Smooth muscle cell (in vitro differentiated cells): ENCODE results near the gene NR2F1-AS1. TPM values are rescaled to one million over a fixed set of nuclear protein-coding genes. Genes with fewer than 3 reads are reported as not detected.

Experiments used
- DNase-seq: peaks from one replicate; lab custom pipeline; 2025; ENCODE audit not compliant: unreplicated experiment; lab: John Stamatoyannopoulos, UW
- H2AFZ ChIP-seq: fragments of 200-600 bp; sonication (generic); 2 replicates; pipeline ENCODE4 v1.6.0; 2016; ENCODE audit warnings: antibody characterized with exemption, low read depth, mild to moderate bottlenecking
- H3F3A ChIP-seq: fragments of 200-600 bp; sonication (generic); 2 replicates; pipeline ENCODE4 v1.6.0; 2017; ENCODE audit warnings: antibody characterized with exemption, low read depth
- H3K27ac ChIP-seq: fragments of 200-600 bp; sonication (generic); 2 replicates; pipeline ENCODE4 v1.5.1; 2016; ENCODE audit warnings: low read depth, mild to moderate bottlenecking
- H3K27me3 ChIP-seq: fragments of 200-600 bp; sonication (generic); 2 replicates; pipeline ENCODE4 v1.6.1; 2016; ENCODE audit warnings: low read depth, mild to moderate bottlenecking
- H3K36me3 ChIP-seq: fragments of 200-600 bp; sonication (generic); 2 replicates; pipeline ENCODE4 v1.5.1; 2016; ENCODE audit warnings: low read depth
- H3K4me1 ChIP-seq: fragments of 200-600 bp; sonication (generic); 2 replicates; pipeline ENCODE4 v1.5.1; 2016; ENCODE audit warnings: low read depth
- H3K4me2 ChIP-seq: fragments of 200-600 bp; sonication (generic); 2 replicates; pipeline ENCODE4 v1.6.0; 2016; ENCODE audit warnings: mild to moderate bottlenecking
- H3K4me3 ChIP-seq: fragments of 200-600 bp; sonication (generic); 2 replicates; pipeline ENCODE4 v1.5.1; 2016; ENCODE audit warnings: mild to moderate bottlenecking
- H3K79me2 ChIP-seq: fragments of 200-600 bp; sonication (generic); 2 replicates; pipeline ENCODE4 v1.6.0; 2016; ENCODE audit warnings: low read depth, mild to moderate bottlenecking
- H3K9ac ChIP-seq: fragments of 200-600 bp; sonication (generic); 2 replicates; pipeline ENCODE4 v1.6.0; 2016; ENCODE audit warnings: low read depth
- H3K9me3 ChIP-seq: fragments of 200-600 bp; sonication (generic); replicated peaks from 2 replicates; pipeline ENCODE4 v1.5.1; 2016; ENCODE audit warnings: low read depth
- H4K20me1 ChIP-seq: fragments of 200-600 bp; sonication (generic); 2 replicates; pipeline ENCODE4 v1.6.0; 2016; ENCODE audit warnings: low read depth
- CTCF ChIP-seq: fragments of 200-600 bp; sonication (generic); IDR thresholded peaks from 2 replicates; pipeline ENCODE4 v1.5.1; 2017; ENCODE audit warnings: borderline replicate concordance, mild to moderate bottlenecking, antibody characterized with exemption; ENCODE audit not compliant: insufficient read depth, poor library complexity, severe bottlenecking
- WGBS: methylation state at CpG from one replicate; pipeline ENCODE4 v1.1.7; 2016; ENCODE audit warnings: low lambda C conversion rate; 5-methylcytosine and 5-hydroxymethylcytosine counted together
- polyA plus RNA-seq: library from polyadenylated mRNA; unstranded; fragments of >200 nt; fragmentation: Nextera tagmentation; extraction: Ambion mirVana; gene quantifications from 2 replicates; pipeline ENCODE4 v1.2.1, GENCODE V29; 2016
- total RNA-seq: library from RNA; depleted of rRNA; stranded (reverse); fragments of >200 nt; gene quantifications from 2 replicates; pipeline ENCODE4 v1.2.3, GENCODE V29; 2014

The NR2F1-AS1 gene
- total and polyA plus RNA-seq, 2 experiments from 2014 or later = 18.7 to 26.1 TPM

DNA sequence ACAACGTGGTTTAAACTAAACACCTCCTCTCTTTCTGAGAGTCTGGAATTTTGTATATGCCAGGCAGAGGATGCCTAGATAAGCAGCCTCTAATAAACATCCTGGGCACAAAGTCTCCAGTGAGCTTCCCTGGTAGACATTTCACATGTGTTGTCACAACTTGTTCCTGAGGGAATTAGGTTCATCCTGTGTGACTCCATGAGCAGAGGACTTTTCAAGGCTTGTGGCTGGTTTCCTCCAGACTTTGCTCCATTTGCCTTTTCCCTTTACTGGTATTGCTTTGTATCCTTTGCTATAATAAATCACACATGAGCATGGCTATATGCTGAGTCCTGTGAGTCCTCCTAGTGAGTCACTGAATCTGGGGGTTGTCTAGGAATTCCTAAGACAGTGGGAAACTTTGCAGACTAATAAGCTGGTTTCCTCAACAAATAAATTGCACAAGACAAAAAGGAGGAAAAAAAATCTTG lies 77.4 kb downstream of the NR2F1-AS1 start:
- no peak overlapping the region for H3K4me3 ChIP-seq
- H3K4me1 ChIP-seq = peaks cover 7% of the 10 kb centered on the region
- H4K20me1 ChIP-seq = no peaks in the 10 kb centered on the region
- H3K79me2 ChIP-seq = no peaks in the 10 kb centered on the region
- H3K4me2 ChIP-seq = peak overlapping the region; percentile 58
- no peaks in the 10 kb centered on the region for H3K27me3 ChIP-seq
- no peaks in the 10 kb centered on the region for H3K9me3 ChIP-seq
- H3K36me3 ChIP-seq = no peaks in the 10 kb centered on the region
- H2AFZ ChIP-seq = no peak overlapping the region
- peak overlapping the region; percentile 86 for H3K27ac ChIP-seq
- DNase-seq = no peak
- peaks cover 11% of the 10 kb centered on the region for H3F3A ChIP-seq
- 3% methylated on average over 1 of the region's 1 CpG for WGBS
- peak overlapping the region; percentile 33 for H3K9ac ChIP-seq
- TF ChIP-seq CTCF = no peak

- no peak for TF ChIP-seq CTCF
- Histone ChIP-seq H3K27ac (peak overlapping the region; percentile 17), H4K20me1 (no peaks in the 10 kb centered on the region), H3K79me2 (no peaks in the 10 kb centered on the region), H3K4me3 (no peak overlapping the region), H3F3A (no peaks in the 10 kb centered on the region), H3K9ac (no peak overlapping the region), H3K9me3 (no peaks in the 10 kb centered on the region), H2AFZ (peak overlapping the region; percentile 2), H3K36me3 (peaks cover 3% of the 10 kb centered on the region), H3K4me1 (peaks cover 8% of the 10 kb centered on the region), H3K27me3 (no peaks in the 10 kb centered on the region), H3K4me2 (peak overlapping the region; percentile 43)
- DNase-seq = no peak
- WGBS = 53% methylated on average over 4 of the region's 4 CpGs
Measured at GRCh38 chr5:93497096-93497495, 83.9 kb downstream of the NR2F1-AS1 start.

DNA sequence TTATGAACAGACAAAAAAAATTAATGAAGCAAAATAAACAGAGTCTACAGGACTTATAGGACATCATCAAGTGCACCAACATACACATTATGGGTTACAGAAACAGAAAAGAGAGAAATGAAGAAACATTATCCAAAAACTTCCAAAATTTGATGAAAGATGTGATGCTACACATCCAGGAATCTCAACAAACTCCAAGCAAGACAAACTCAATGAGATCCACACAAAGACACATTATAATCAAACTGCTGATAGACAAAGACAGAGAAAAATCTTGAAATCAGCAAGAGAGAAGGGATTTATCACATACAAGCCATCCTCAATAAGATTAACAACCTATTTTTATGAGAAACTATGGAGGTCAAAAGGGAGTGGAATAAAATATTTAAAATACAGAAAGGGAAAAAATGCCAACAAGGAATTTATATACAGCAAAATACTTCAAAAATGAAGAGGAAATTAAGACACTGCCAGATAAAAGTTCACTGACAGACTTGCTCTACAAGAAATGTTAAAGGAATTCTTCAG lies 101.0 kb downstream of the NR2F1-AS1 start:
- H3K36me3 ChIP-seq = peaks cover 10% of the 10 kb centered on the region
- no peak for TF ChIP-seq CTCF
- no peak for DNase-seq
- H3K9me3 ChIP-seq = no peaks in the 10 kb centered on the region
- H3K9ac ChIP-seq = no peak overlapping the region
- no peak overlapping the region for H3K4me2 ChIP-seq
- H3K27me3 ChIP-seq = no peaks in the 10 kb centered on the region
- H2AFZ ChIP-seq = no peak overlapping the region
- H3K27ac ChIP-seq = no peak overlapping the region
- H3K4me1 ChIP-seq = no peaks in the 10 kb centered on the region
- no peaks in the 10 kb centered on the region for H3K79me2 ChIP-seq
- H4K20me1 ChIP-seq = no peaks in the 10 kb centered on the region
- no peak overlapping the region for H3K4me3 ChIP-seq
- H3F3A ChIP-seq = no peaks in the 10 kb centered on the region

GRCh38 chr5:93477816-93478215 lies 103.2 kb downstream of the NR2F1-AS1 start:
- no peaks in the 10 kb centered on the region for H3F3A ChIP-seq
- H3K4me1 ChIP-seq = no peaks in the 10 kb centered on the region
- H3K9me3 ChIP-seq = no peaks in the 10 kb centered on the region
- no peak overlapping the region for H3K9ac ChIP-seq
- H3K27ac ChIP-seq = no peak overlapping the region
- H3K79me2 ChIP-seq = no peaks in the 10 kb centered on the region
- no peak for DNase-seq
- H4K20me1 ChIP-seq = no peaks in the 10 kb centered on the region
- H3K4me3 ChIP-seq = no peak overlapping the region
- no peak for TF ChIP-seq CTCF
- H3K36me3 ChIP-seq = peaks cover 10% of the 10 kb centered on the region
- no peak overlapping the region for H3K4me2 ChIP-seq
- H3K27me3 ChIP-seq = no peaks in the 10 kb centered on the region
- H2AFZ ChIP-seq = no peak overlapping the region
